Mesothelial cell of epicardium (in vitro differentiated cells): ENCODE data around the gene LPAR4. TPM values are rescaled to one million over a fixed set of nuclear protein-coding genes. Genes with fewer than 3 reads are reported as not detected.
A peak's percentile ranks its signal among the peaks of the same experiment; 100 is the strongest.

Experiments
- DNase-seq, 2 experiments: peaks; one replicate each; pipeline ENCODE4 v3.0.0; 2021; ENCODE audit warnings: low spot score in 2 of 2; ENCODE audit not compliant: unreplicated experiment in 2 of 2
- H3K27ac Mint-ChIP-seq: 2 replicates; pipeline ENCODE4 v1.8.0; 2021; ENCODE audit warnings: mixed read lengths
- H3K27me3 Mint-ChIP-seq: 2 replicates; pipeline ENCODE4 v1.8.0; 2021; ENCODE audit warnings: low read depth, mixed read lengths
- H3K36me3 Mint-ChIP-seq: 2 replicates; pipeline ENCODE4 v1.8.0; 2021; ENCODE audit warnings: mixed read lengths
- H3K4me1 Mint-ChIP-seq: 2 replicates; pipeline ENCODE4 v1.8.0; 2021; ENCODE audit warnings: mixed read lengths
- H3K4me3 Mint-ChIP-seq: 2 replicates; pipeline ENCODE4 v1.8.0; 2021; ENCODE audit warnings: mild to moderate bottlenecking, moderate library complexity, mixed read lengths
- H3K9me3 Mint-ChIP-seq: 2 replicates; pipeline ENCODE4 v1.8.0; 2021; ENCODE audit warnings: mixed read lengths
- total RNA-seq: library from RNA; stranded (reverse); gene quantifications from 3 replicates; pipeline ENCODE4 v1.2.1, GENCODE V29; 2021
- TF ChIP-seq, protein P1 (sequence below): fragments of 200-600 bp; sonication (generic); IDR thresholded peaks from one replicate; pipeline ENCODE4 v1.5.0; 2021; ENCODE audit warnings: antibody characterized with exemption; ENCODE audit not compliant: unreplicated experiment

Gene LPAR4
- total RNA-seq, result 2.0 to 3.1 TPM (median 2.6 TPM) in 3 replicates

DNA sequence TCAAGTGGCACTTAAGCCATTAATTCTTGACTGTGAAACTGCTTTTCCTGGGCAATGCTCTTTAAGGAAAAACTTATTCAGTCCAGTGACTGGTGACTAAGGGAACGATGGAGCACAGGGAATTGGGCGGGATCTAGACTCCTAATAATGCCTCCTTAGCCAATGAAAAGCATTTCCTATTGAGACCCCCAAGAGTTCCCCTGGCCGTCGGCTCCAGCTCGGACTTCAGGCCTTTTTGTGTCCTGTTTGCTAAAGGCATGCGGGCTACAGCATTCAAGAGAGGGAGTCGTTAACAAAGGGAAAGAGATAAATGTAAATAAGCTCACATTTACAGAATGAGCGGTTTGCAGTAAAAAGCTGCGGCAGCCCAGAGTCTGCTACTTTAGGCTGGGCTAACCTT is at the start of gene LPAR4:
Gene LPAR4 (plus strand): TSS at position 232 of the 400 bp plus-strand sequence. CDS start 7,150 bp downstream, outside the sequence.
- H3K4me1 Mint-ChIP-seq, result peaks cover 11% of the 10 kb centered on the region
- H3K27me3 Mint-ChIP-seq, result no peaks in the 10 kb centered on the region
- peak within 1 kb of the TSS; percentile 18 for H3K27ac Mint-ChIP-seq
- peaks cover 8% of the 10 kb centered on the region for H3K9me3 Mint-ChIP-seq
- no peaks in the 10 kb centered on the region for H3K36me3 Mint-ChIP-seq
- DNase-seq, result no peak
- H3K4me3 Mint-ChIP-seq, result peak within 1 kb of the TSS; percentile 67
- TF ChIP-seq, protein P1, sequence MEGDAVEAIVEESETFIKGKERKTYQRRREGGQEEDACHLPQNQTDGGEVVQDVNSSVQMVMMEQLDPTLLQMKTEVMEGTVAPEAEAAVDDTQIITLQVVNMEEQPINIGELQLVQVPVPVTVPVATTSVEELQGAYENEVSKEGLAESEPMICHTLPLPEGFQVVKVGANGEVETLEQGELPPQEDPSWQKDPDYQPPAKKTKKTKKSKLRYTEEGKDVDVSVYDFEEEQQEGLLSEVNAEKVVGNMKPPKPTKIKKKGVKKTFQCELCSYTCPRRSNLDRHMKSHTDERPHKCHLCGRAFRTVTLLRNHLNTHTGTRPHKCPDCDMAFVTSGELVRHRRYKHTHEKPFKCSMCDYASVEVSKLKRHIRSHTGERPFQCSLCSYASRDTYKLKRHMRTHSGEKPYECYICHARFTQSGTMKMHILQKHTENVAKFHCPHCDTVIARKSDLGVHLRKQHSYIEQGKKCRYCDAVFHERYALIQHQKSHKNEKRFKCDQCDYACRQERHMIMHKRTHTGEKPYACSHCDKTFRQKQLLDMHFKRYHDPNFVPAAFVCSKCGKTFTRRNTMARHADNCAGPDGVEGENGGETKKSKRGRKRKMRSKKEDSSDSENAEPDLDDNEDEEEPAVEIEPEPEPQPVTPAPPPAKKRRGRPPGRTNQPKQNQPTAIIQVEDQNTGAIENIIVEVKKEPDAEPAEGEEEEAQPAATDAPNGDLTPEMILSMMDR, result no peak

- Mint-ChIP-seq H3K9me3 (peaks cover 30% of the 10 kb centered on the region), H3K36me3 (no peaks in the 10 kb centered on the region), H3K4me3 (no peak overlapping the region), H3K4me1 (no peaks in the 10 kb centered on the region), H3K27ac (no peak overlapping the region), H3K27me3 (no peaks in the 10 kb centered on the region)
- TF ChIP-seq, protein P1, result no peak
- no peak for DNase-seq
Observed at GRCh38 chrX:78706071-78706470, 41.4 kb upstream of the LPAR4 start.

DNA sequence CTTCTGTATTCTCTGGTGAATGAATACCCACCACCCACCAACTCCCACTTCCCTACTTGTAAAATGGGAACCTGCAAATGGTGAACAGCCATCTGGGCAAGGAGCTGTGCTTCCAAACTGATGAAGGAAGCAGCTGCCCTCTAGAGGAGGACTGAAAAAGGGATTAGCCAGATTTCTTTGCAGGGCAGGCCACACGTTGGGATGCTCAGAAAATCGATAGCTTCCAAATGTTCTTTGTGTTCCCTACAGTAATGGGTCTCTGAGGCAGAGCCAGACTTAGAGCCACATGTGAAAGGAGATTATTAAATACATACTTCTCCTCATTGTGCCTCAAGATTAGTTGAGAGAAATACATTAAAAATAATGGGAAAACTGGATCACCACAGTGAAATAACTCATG is 39.3 kb upstream of the LPAR4 start:
- H3K36me3 Mint-ChIP-seq, result no peaks in the 10 kb centered on the region
- peaks cover 4% of the 10 kb centered on the region for H3K4me1 Mint-ChIP-seq
- H3K27me3 Mint-ChIP-seq, result no peaks in the 10 kb centered on the region
- TF ChIP-seq, protein P1, result no peak
- H3K9me3 Mint-ChIP-seq, result peaks cover 31% of the 10 kb centered on the region
- H3K27ac Mint-ChIP-seq, result no peak overlapping the region
- no peak overlapping the region for H3K4me3 Mint-ChIP-seq
- DNase-seq, result no peak

- Mint-ChIP-seq H3K4me3 (no peak overlapping the region), H3K4me1 (peaks cover 4% of the 10 kb centered on the region), H3K27ac (no peak overlapping the region), H3K27me3 (no peaks in the 10 kb centered on the region), H3K36me3 (no peaks in the 10 kb centered on the region), H3K9me3 (peaks cover 33% of the 10 kb centered on the region)
- TF ChIP-seq, protein P1, result no peak
- no peak for DNase-seq
Observed at GRCh38 chrX:78708816-78709215, 38.7 kb upstream of the LPAR4 start.

DNA sequence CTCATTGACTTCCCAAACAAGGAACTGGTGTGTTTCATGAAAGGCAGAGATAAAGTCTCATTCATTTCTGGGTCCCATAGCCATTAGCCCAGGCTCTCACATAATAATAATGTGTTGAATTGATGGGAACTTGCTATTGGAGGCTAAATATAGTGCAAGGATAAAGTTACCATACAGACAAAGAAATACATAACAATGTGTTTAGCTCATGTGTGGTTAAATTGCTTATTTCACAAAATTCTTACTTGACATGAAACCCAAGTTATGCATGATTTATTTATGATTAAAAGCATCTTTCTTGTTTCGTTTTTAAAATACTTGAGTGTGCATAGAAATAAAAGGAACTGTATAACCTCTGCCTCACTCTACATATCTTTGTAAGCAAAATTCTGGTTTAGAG is 37.3 kb upstream of the LPAR4 start:
- peaks cover 34% of the 10 kb centered on the region for H3K9me3 Mint-ChIP-seq
- TF ChIP-seq, protein P1, result no peak
- no peaks in the 10 kb centered on the region for H3K27me3 Mint-ChIP-seq
- H3K4me1 Mint-ChIP-seq, result peaks cover 6% of the 10 kb centered on the region
- no peak for DNase-seq
- no peaks in the 10 kb centered on the region for H3K36me3 Mint-ChIP-seq
- H3K27ac Mint-ChIP-seq, result no peak overlapping the region
- no peak overlapping the region for H3K4me3 Mint-ChIP-seq

DNA sequence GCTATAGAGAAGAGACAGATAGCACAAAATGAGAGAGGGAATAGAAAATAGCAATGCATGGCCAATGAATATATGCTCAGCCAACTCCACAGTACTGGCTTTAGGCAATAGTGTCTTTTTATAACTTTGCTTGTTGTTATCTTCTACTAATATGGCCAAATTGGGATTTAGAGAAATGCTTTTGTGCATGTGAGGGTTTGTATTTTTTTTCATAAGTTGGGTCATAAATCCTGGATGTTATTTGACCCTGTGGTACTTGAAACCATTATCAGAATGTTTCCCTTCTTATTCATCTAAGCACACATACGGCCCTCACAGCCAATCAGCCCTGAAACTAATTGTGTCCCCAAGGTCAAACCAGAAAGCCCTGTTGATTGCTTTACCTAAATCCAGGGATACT is 35.2 kb upstream of the LPAR4 start:
- TF ChIP-seq, protein P1, result no peak
- no peak overlapping the region for H3K27ac Mint-ChIP-seq
- no peak overlapping the region for H3K4me3 Mint-ChIP-seq
- H3K9me3 Mint-ChIP-seq, result peaks cover 42% of the 10 kb centered on the region
- H3K27me3 Mint-ChIP-seq, result no peaks in the 10 kb centered on the region
- no peak for DNase-seq
- peaks cover 6% of the 10 kb centered on the region for H3K4me1 Mint-ChIP-seq
- H3K36me3 Mint-ChIP-seq, result no peaks in the 10 kb centered on the region
